B cell (primary cell): ENCODE results near the gene TGFA. TPM values are rescaled to one million over a fixed set of nuclear protein-coding genes. Genes with fewer than 3 reads are reported as not detected.

Experiments used
- ATAC-seq: fragments of 200-7000 bp; cut with Tn5 transposase; one replicate; pipeline ENCODE4 v1.10.0; 2021; ENCODE audit warnings: low read depth, mild to moderate bottlenecking, moderate number of reproducible peaks, moderate library complexity
- CTCF ChIA-PET: fragments of 350-600 bp; sonication (Branson Sonifier 250); formaldehyde crosslinking; loops from one replicate; lab custom pipeline; 2021; ENCODE audit warnings: antibody characterized with exemption, inconsistent platforms; lab: Charles Lee
- POLR2A ChIA-PET: fragments of 350-600 bp; sonication (Branson Sonifier 250); formaldehyde crosslinking; loops from one replicate; lab custom pipeline; 2021; ENCODE audit warnings: antibody characterized with exemption; lab: Charles Lee
- DNase-seq: peaks from one replicate; pipeline ENCODE4 v3.0.0; 2013
- H2AFZ ChIP-seq: 2 replicates; pipeline ENCODE4 v1.6.1; 2012; ENCODE audit warnings: mild to moderate bottlenecking, low read depth, low read length; ENCODE audit not compliant: insufficient read depth, poor library complexity, severe bottlenecking
- H3K27ac ChIP-seq, 2 donors: 1 replicate in 1 of 2; 2 replicates in 1 of 2; pipeline ENCODE4 v1.5.1; 2012 to 2013; ENCODE audit warnings: low read length in 2 of 2, mild to moderate bottlenecking in 2 of 2, moderate library complexity in 1 of 2
- H3K27me3 ChIP-seq, 4 experiments: fragments of 200-600 bp in 1 of 4; sonication (generic) in 1 of 4; replicated peaks in 1 of 4; 1 replicate in 2 of 4; 2 replicates in 2 of 4; pipeline versions ENCODE4 v1.6.1 to v1.7.0; 2013 to 2016; ENCODE audit warnings: low read length in 3 of 4, mild to moderate bottlenecking in 2 of 4, mixed read lengths in 1 of 4, moderate library complexity in 1 of 4; ENCODE audit not compliant: insufficient read depth in 4 of 4, control insufficient read depth in 3 of 4; ENCODE audit errors: control extremely low read depth in 1 of 4
- H3K36me3 ChIP-seq, 2 experiments: replicated peaks in 1 of 2; 1 replicate in 1 of 2; 2 replicates in 1 of 2; pipeline versions ENCODE4 v1.6.1 to v1.7.1; 2013; ENCODE audit warnings: low read length in 1 of 2; ENCODE audit not compliant: insufficient read depth in 2 of 2, control insufficient read depth in 1 of 2; ENCODE audit errors: control extremely low read depth in 1 of 2, extremely low read depth in 1 of 2
- H3K4me1 ChIP-seq, 2 donors: fragments of 200-600 bp in 1 of 2; sonication (generic) in 1 of 2; 1 replicate in 1 of 2; 2 replicates in 1 of 2; pipeline versions ENCODE4 v1.5.1 to v1.6.1; 2013 to 2017; ENCODE audit warnings: low read length in 2 of 2; ENCODE audit not compliant: control insufficient read depth in 2 of 2, insufficient read depth in 2 of 2
- H3K4me2 ChIP-seq: replicated peaks from 2 replicates; pipeline ENCODE3; 2012; ENCODE audit warnings: mild to moderate bottlenecking, low read depth, low read length; ENCODE audit not compliant: poor library complexity, severe bottlenecking
- H3K4me3 ChIP-seq, 5 experiments: fragments of 200-600 bp in 1 of 5; sonication (generic) in 1 of 5; 1 replicate in 3 of 5; 2 replicates in 2 of 5; pipeline versions ENCODE4 v1.5.1 to v1.7.0; 2011 to 2016; ENCODE audit warnings: low read length in 4 of 5, mild to moderate bottlenecking in 4 of 5, low read depth in 2 of 5, control low read depth in 1 of 5, moderate library complexity in 1 of 5; ENCODE audit not compliant: insufficient read depth in 1 of 5; ENCODE audit errors: control extremely low read depth in 1 of 5, extremely low read depth in 1 of 5
- H3K79me2 ChIP-seq: fragments of 200-600 bp; sonication (generic); one replicate; pipeline ENCODE4 v1.6.0; 2016; ENCODE audit warnings: low read length; ENCODE audit not compliant: control insufficient read depth, insufficient read depth
- H3K9ac ChIP-seq: fragments of 200-600 bp; sonication (generic); 2 replicates; pipeline ENCODE4 v1.6.1; 2017; ENCODE audit warnings: mild to moderate bottlenecking, low read length, moderate library complexity
- H3K9me3 ChIP-seq, 3 donors: one replicate each; pipeline versions ENCODE4 v1.6.1 to v1.7.1; 2013; ENCODE audit warnings: low read length in 2 of 3; ENCODE audit not compliant: control insufficient read depth in 2 of 3, insufficient read depth in 1 of 3; ENCODE audit errors: control extremely low read depth in 1 of 3
- H4K20me1 ChIP-seq: 2 replicates; pipeline ENCODE4 v1.6.0; 2012; ENCODE audit warnings: mild to moderate bottlenecking, low read length; ENCODE audit not compliant: insufficient read depth, control insufficient read depth, poor library complexity, severe bottlenecking
- H3K27ac Mint-ChIP-seq: one replicate; pipeline ENCODE4 v1.8.0; 2021; ENCODE audit warnings: mixed read lengths
- H3K27me3 Mint-ChIP-seq: one replicate; pipeline ENCODE4 v1.8.0; 2021; ENCODE audit warnings: mixed read lengths
- H3K4me1 Mint-ChIP-seq: one replicate; pipeline ENCODE4 v1.8.0; 2021; ENCODE audit warnings: mixed read lengths
- H3K4me3 Mint-ChIP-seq: one replicate; pipeline ENCODE4 v1.8.0; 2021; ENCODE audit warnings: mixed read lengths
- H3K9me3 Mint-ChIP-seq: one replicate; pipeline ENCODE4 v1.8.0; 2022; ENCODE audit warnings: mixed read lengths; ENCODE audit not compliant: insufficient read depth
- CTCF ChIP-seq: fragments of 200-600 bp; IDR thresholded peaks from one replicate; pipeline ENCODE4 v1.8.0; 2022; ENCODE audit warnings: antibody characterized with exemption, mild to moderate bottlenecking
- EZH2 ChIP-seq: IDR thresholded peaks from 2 replicates; pipeline ENCODE4 v1.6.1; 2012; ENCODE audit warnings: borderline replicate concordance, low read depth, mild to moderate bottlenecking, moderate library complexity, low read length; ENCODE audit not compliant: insufficient read depth, poor library complexity, severe bottlenecking
- WGBS: methylation state at CpG from one replicate; pipeline ENCODE4 v1.1.5; 2013; ENCODE audit warnings: missing lambda C conversion rate; ENCODE audit not compliant: insufficient coverage; 5-methylcytosine and 5-hydroxymethylcytosine counted together
- intact Hi-C: fragments of 100-400 bp; cut with micrococcal nuclease; formaldehyde crosslinking; loops from one replicate; pipeline ENCODE4 v1.10.0; 2022
- polyA plus RNA-seq: library from polyadenylated mRNA; depleted of rRNA; stranded (reverse); fragments of >200 nt; gene quantifications from 2 replicates; pipeline ENCODE4 v1.2.3, GENCODE V29; 2012
- total RNA-seq, 2 donors: library from RNA; stranded (reverse); fragments of 120-200 nt in 1 of 2; gene quantifications; 1 replicate in 1 of 2; 2 replicates in 1 of 2; pipeline versions ENCODE4 v1.2.3 to v1.2.4, GENCODE V29; 2013 to 2022

TGFA gene
- total and polyA plus RNA-seq, 2 donors (not counting 1 experiment from before 2014, with no cell fraction given): 0.04 TPM; not detected in 1

- ATAC-seq (no peak), DNase-seq (peak; percentile 19)
- TF ChIP-seq EZH2 (no peak), CTCF (no peak)
- no peaks in the 10 kb centered on the region for H3K9me3 Mint-ChIP-seq
- H3K4me2 ChIP-seq: peak overlapping the region; percentile 91
- H3K27me3 Mint-ChIP-seq: peaks cover 64% of the 10 kb centered on the region
- no peaks in the 10 kb centered on the region for H3K79me2 ChIP-seq
- peaks cover 0 to 4% (median 0%) of the 10 kb centered on the region in 3 donors for H3K9me3 ChIP-seq
- H3K4me3 ChIP-seq: peak overlapping the region; percentile 24 to 75 (median 59)
- POLR2A ChIA-PET: no interaction called here
- H3K4me1 ChIP-seq: peaks cover 20% of the 10 kb centered on the region in 2 donors
- H3K4me3 Mint-ChIP-seq: peak overlapping the region; percentile 87
- intact Hi-C loops: no loop called here
- H3K27me3 ChIP-seq: peaks cover 0 to 41% (median 30%) of the 10 kb centered on the region in 4 experiments
- H4K20me1 ChIP-seq: no peaks in the 10 kb centered on the region
- no peak overlapping the region for H3K27ac Mint-ChIP-seq
- H3K4me1 Mint-ChIP-seq: peaks cover 19% of the 10 kb centered on the region
- peak overlapping the region; percentile 73 for H2AFZ ChIP-seq
- no peaks in the 10 kb centered on the region for H3K36me3 ChIP-seq
- CTCF ChIA-PET: interaction anchor here (0.6 kb wide), 1 partner anchor 1949 kb away, joined by 3 read pairs; no protein-coding TSS in a partner anchor
- H3K9ac ChIP-seq: peak overlapping the region; percentile 63
- no peak overlapping the region for H3K27ac ChIP-seq
- WGBS: 3% methylated on average over 39 of the region's 45 CpGs
Observed at GRCh38 chr2:70552501-70553333, 909 bp downstream of the TGFA start.

GRCh38 chr2:70551167-70551566 is 2.5 kb downstream of the TGFA start:
- Histone ChIP-seq H3K4me2 (no peak overlapping the region), H3K27ac (no peak overlapping the region), H3K9me3 (peaks cover 0 to 4% (median 0%) of the 10 kb centered on the region in 3 donors), H3K36me3 (no peaks in the 10 kb centered on the region), H3K27me3 (peaks cover 0 to 38% (median 25%) of the 10 kb centered on the region in 4 experiments), H3K4me3 (no peak overlapping the region), H2AFZ (no peak overlapping the region), H3K4me1 (peaks cover 20% of the 10 kb centered on the region in 2 donors), H4K20me1 (no peaks in the 10 kb centered on the region), H3K79me2 (no peaks in the 10 kb centered on the region), H3K9ac (no peak overlapping the region)
- ChIA-PET CTCF (no interaction called here), POLR2A (interaction anchor here (0.7 kb wide), 1 partner anchor 51 kb away, joined by 3 read pairs; no protein-coding TSS in a partner anchor)
- TF ChIP-seq CTCF (no peak), EZH2 (no peak)
- intact Hi-C loops: no loop called here
- Mint-ChIP-seq H3K4me3 (no peak overlapping the region), H3K4me1 (peaks cover 19% of the 10 kb centered on the region), H3K27ac (no peak overlapping the region), H3K27me3 (peaks cover 50% of the 10 kb centered on the region), H3K9me3 (no peaks in the 10 kb centered on the region)
- 42% methylated on average over 4 of the region's 7 CpGs for WGBS
- DNase-seq (no peak), ATAC-seq (no peak)
